A673 (cell line): ENCODE measurements around the gene CDKAL1.

Experiments used
- CTCF ChIP-seq: fragments of 300-800, 200-600 bp; sonication (generic); conservative IDR thresholded peaks from 2 replicates; pipeline ENCODE4 v1.5.1; 2017; ENCODE audit warnings: low read depth, mild to moderate bottlenecking, antibody characterized with exemption, low read length, moderate library complexity, mixed read lengths
- EZH2 ChIP-seq: fragments of 200-600 bp; sonication (generic); IDR thresholded peaks from 2 replicates; pipeline ENCODE4 v1.6.1; 2017; ENCODE audit warnings: borderline replicate concordance, low read depth, mild to moderate bottlenecking, mixed read lengths, antibody characterized with exemption, low read length; ENCODE audit not compliant: poor library complexity, severe bottlenecking

GRCh38 chr6:21225912-21226311 lies 691.7 kb downstream of the CDKAL1 start:
- TF ChIP-seq CTCF (no peak), EZH2 (no peak)
